ENCODE results near the gene FALEC. TPM values are rescaled to one million over a fixed set of nuclear protein-coding genes. Genes with fewer than 3 reads are reported as not detected.

The FALEC gene
- total RNA-seq, 1 experiment from 2014 or later = 1.0 TPM

DNA sequence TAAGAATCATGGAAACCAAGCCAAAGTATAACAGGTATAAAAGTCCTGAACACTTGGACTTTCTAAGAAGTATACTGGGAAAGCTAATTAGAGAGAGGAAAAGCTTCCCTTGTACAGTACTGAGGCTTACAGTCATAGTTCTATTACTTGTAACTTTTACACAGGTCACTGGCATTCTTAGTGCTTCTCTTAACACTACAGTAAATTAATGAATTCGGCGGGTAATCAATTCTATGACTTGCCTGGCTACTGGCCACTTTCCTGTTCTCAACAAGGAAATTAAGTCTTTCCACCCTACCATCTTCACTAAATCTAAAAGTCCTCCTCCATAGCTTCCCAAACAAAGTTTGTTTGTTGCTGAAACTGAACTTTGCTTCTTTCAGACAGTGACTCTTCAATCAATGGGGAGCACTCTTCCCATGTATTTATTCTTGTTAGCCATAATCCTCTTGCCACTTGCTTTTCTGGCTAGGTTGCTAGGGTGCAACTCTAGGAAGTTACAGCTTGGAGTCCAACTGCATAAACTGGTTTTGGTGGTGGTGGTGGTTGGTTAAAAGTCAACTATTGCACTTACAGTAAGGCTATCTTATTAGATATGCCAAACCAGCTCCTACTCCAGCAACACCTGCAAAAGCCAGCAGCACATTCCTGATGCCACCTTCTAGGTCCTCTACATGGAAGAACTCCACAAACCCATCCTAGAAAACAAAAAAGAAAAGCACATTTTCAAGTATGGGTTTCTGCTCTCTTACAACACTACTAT is 61.4 kb downstream of the FALEC start:
- Histone ChIP-seq H3K36me3 (ENCODE audit: control insufficient read depth, insufficient read depth, low read length) (peaks cover 53% of the 10 kb centered on the region), H3K4me1 (ENCODE audit: control insufficient read depth, insufficient read depth, low read length) (peaks cover 35% of the 10 kb centered on the region), H3K27me3 (ENCODE audit: control insufficient read depth, insufficient read depth, low read length) (no peaks in the 10 kb centered on the region), H3K27ac (ENCODE audit: low read length) (peak overlapping the region; percentile 95), H3K9me3 (ENCODE audit: control insufficient read depth, insufficient read depth, low read depth, low read length) (no peaks in the 10 kb centered on the region), H3K4me3 (ENCODE audit: low read depth in 2 of 2, low read length in 2 of 2) (peak overlapping the region; percentile 99 to 100)
- TF ChIP-seq SIN3A (IDR thresholded peaks at IDR 0.05; ENCODE audit: borderline replicate concordance, insufficient read depth, low read depth, low read length) (no peak), POLR2AphosphoS5 (IDR thresholded peaks at IDR 0.05; ENCODE audit: low read depth, low read length) (peak; percentile 10; the same call in 1 of the 2 replicates)
- TF ChIP-seq, protein P1, sequence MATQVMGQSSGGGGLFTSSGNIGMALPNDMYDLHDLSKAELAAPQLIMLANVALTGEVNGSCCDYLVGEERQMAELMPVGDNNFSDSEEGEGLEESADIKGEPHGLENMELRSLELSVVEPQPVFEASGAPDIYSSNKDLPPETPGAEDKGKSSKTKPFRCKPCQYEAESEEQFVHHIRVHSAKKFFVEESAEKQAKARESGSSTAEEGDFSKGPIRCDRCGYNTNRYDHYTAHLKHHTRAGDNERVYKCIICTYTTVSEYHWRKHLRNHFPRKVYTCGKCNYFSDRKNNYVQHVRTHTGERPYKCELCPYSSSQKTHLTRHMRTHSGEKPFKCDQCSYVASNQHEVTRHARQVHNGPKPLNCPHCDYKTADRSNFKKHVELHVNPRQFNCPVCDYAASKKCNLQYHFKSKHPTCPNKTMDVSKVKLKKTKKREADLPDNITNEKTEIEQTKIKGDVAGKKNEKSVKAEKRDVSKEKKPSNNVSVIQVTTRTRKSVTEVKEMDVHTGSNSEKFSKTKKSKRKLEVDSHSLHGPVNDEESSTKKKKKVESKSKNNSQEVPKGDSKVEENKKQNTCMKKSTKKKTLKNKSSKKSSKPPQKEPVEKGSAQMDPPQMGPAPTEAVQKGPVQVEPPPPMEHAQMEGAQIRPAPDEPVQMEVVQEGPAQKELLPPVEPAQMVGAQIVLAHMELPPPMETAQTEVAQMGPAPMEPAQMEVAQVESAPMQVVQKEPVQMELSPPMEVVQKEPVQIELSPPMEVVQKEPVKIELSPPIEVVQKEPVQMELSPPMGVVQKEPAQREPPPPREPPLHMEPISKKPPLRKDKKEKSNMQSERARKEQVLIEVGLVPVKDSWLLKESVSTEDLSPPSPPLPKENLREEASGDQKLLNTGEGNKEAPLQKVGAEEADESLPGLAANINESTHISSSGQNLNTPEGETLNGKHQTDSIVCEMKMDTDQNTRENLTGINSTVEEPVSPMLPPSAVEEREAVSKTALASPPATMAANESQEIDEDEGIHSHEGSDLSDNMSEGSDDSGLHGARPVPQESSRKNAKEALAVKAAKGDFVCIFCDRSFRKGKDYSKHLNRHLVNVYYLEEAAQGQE (IDR thresholded peaks at IDR 0.05; ENCODE audit: insufficient read depth in 1 of 2, low read depth in 2 of 2, low read length in 1 of 2) = no peak
- intact Hi-C loops (cut with micrococcal nuclease; ENCODE audit: unreplicated experiment) = loop anchor here (5.0 kb wide), 1 partner anchor 35 kb away; no protein-coding TSS in a partner anchor
- CTCF ChIA-PET = interaction anchor here (0.6 kb wide), 1 partner anchor 17 kb away, joined by 3 read pairs; no protein-coding TSS in a partner anchor
- in situ Hi-C loops (cut with HindIII; ENCODE audit: low pct_unique_long_range_greater_than_20kb, low sequenced_read_pairs) = no loop called here
- POLR2A ChIA-PET = interaction anchor here (0.6 to 0.7 kb wide), 3 partner anchors 14 to 415 kb away, joined by 3 read pairs; no protein-coding TSS in a partner anchor
- no peak for DNase-seq (ENCODE audit: low read depth, low spot score)
- no peak for ATAC-seq
- no TSS peak for BruUV-seq (replicated peaks)

DNA sequence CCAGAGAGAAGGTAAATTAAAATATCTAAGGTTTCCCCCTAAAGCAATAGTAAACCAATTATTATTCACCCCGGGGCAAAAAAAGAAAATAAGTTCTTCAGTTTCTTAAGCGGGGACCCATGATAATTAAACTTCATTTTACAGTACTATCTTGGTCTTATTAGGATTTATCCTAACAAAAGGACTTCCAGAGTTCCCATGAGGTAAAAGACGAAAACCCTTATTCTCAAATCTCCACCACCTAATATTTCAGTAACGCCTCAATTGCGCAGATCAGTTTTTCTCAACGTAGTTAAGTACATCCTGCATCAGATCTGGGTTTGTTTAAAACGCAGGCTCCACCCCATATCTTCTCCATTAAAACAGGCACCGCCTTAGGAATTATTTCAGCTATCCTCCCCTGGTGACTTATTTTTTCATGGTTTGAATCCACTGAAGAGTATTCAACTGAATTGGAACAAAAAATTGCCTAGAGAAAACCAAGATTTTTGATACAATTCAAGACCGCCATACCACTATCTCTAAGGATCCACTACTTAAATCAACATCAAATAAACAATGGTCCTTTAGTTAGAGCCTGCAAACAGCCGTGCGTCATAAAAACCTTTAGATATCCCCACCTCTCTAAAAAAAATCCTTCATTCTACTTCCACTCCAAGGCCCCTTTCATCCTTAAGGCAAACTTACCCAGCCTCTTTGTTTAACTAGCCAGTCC is 62.2 kb downstream of the FALEC start:
- POLR2A ChIA-PET = interaction anchor here (0.6 to 0.7 kb wide), 2 partner anchors 250 to 415 kb away, joined by 3 read pairs; no protein-coding TSS in a partner anchor
- TSS peak; percentile 61 for BruUV-seq (replicated peaks)

More for the DNA sequence above, 62.2 kb downstream of the FALEC start:
- Histone ChIP-seq H3K27ac (ENCODE audit: low read length) (peak overlapping the region; percentile 95), H3K4me3 (ENCODE audit: low read depth in 2 of 2, low read length in 2 of 2) (peak overlapping the region; percentile 99 to 100), H3K9me3 (ENCODE audit: control insufficient read depth, insufficient read depth, low read depth, low read length) (no peaks in the 10 kb centered on the region), H3K27me3 (ENCODE audit: control insufficient read depth, insufficient read depth, low read length) (no peaks in the 10 kb centered on the region), H3K36me3 (ENCODE audit: control insufficient read depth, insufficient read depth, low read length) (peaks cover 50% of the 10 kb centered on the region), H3K4me1 (ENCODE audit: control insufficient read depth, insufficient read depth, low read length) (peaks cover 30% of the 10 kb centered on the region)
- CTCF ChIA-PET = no interaction called here
- in situ Hi-C loops (cut with HindIII; ENCODE audit: low pct_unique_long_range_greater_than_20kb, low sequenced_read_pairs) = no loop called here
- ATAC-seq (no peak), DNase-seq (ENCODE audit: low read depth, low spot score) (no peak)
- TF ChIP-seq POLR2AphosphoS5 (IDR thresholded peaks at IDR 0.05; ENCODE audit: low read depth, low read length) = 0 out of 2 replicates have a peak, but pooled peaks have one; percentile 5
- TF ChIP-seq, protein P1 (IDR thresholded peaks at IDR 0.05; ENCODE audit: insufficient read depth in 1 of 2, low read depth in 2 of 2, low read length in 1 of 2) = no peak
- intact Hi-C loops (cut with micrococcal nuclease; ENCODE audit: unreplicated experiment) = loop anchor here (5.0 kb wide), 1 partner anchor 35 kb away; no protein-coding TSS in a partner anchor
